GM12865 (cell line): Measurements from ENCODE around the gene WNT3A.

Source experiments
- DNase-seq: peaks from one replicate; pipeline ENCODE4 v3.0.0; 2010; ENCODE audit warnings: low read depth
- H3K4me3 ChIP-seq: 2 replicates; pipeline ENCODE4 v1.5.1; 2011; ENCODE audit warnings: mild to moderate bottlenecking, low read depth, low read length, control low read depth
- TF ChIP-seq, protein P1 (sequence below): IDR thresholded peaks from 2 replicates; pipeline ENCODE4 v1.5.1; 2011; ENCODE audit warnings: low read length, control low read depth, low read depth, inconsistent platforms; ENCODE audit not compliant: insufficient read depth; ENCODE audit errors: missing control alignments

The WNT3A gene

DNA sequence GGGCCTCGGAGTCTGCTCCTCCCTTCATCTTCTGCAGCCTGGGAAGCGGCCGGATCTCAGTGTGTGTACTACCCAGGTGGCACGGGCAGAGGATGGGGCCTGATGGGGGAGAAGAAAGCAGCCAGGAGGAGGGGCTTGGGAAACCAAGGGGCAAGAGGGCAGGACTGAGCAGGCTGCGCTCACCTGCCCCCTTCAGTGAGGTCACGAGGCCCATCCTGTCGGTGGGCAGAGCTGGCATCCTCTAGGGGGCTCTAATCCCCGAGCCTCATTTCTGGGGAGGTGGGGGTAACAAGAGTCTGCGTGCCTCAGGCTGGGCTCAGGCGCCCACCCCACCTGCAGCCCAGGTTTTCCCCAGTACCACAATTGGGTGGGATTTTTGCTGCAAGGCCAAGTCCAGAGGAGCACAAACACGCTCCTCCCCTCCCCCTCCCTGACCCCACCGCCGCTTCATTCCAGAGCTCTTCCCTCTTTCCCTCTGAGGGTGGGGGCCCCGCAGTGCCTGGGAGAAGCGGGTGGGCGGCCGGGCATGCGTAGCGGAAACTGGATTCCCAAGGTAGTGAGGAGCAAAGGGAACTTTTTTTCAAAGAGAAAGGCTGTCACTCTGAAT is 1.8 kb upstream of the WNT3A start:
- no peak overlapping the region for H3K4me3 ChIP-seq
- no peak for DNase-seq

DNA sequence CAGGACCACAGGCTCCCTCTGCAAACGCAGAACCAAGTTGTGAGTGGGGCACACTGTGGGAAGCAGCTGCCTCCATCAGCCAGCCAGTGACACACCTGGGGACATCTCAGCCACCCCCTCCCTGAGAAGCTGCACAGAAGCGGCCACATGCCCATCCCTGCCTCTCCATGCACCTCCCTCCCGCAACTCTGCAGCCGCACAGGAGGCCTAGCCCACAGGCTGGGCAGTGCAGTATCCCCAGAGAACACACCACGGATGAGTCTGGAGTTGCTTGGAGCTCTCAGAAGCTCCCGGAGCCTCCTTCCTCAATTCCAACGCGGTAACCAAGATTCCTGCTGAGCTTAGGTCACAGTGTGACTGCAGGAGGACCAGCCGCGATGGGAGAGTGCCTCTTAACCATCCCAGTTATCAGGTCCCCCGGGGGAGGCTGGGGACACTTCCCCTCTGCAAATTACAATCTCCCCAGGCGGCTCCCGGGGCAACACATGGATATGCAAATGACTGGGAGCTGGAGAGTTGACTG is 1.2 kb upstream of the WNT3A start:
- no peak for DNase-seq
- H3K4me3 ChIP-seq = no peak overlapping the region
- TF ChIP-seq, protein P1, sequence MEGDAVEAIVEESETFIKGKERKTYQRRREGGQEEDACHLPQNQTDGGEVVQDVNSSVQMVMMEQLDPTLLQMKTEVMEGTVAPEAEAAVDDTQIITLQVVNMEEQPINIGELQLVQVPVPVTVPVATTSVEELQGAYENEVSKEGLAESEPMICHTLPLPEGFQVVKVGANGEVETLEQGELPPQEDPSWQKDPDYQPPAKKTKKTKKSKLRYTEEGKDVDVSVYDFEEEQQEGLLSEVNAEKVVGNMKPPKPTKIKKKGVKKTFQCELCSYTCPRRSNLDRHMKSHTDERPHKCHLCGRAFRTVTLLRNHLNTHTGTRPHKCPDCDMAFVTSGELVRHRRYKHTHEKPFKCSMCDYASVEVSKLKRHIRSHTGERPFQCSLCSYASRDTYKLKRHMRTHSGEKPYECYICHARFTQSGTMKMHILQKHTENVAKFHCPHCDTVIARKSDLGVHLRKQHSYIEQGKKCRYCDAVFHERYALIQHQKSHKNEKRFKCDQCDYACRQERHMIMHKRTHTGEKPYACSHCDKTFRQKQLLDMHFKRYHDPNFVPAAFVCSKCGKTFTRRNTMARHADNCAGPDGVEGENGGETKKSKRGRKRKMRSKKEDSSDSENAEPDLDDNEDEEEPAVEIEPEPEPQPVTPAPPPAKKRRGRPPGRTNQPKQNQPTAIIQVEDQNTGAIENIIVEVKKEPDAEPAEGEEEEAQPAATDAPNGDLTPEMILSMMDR = no peak

More for the DNA sequence above, 1.8 kb upstream of the WNT3A start:
- TF ChIP-seq, protein P1 = no peak

DNA sequence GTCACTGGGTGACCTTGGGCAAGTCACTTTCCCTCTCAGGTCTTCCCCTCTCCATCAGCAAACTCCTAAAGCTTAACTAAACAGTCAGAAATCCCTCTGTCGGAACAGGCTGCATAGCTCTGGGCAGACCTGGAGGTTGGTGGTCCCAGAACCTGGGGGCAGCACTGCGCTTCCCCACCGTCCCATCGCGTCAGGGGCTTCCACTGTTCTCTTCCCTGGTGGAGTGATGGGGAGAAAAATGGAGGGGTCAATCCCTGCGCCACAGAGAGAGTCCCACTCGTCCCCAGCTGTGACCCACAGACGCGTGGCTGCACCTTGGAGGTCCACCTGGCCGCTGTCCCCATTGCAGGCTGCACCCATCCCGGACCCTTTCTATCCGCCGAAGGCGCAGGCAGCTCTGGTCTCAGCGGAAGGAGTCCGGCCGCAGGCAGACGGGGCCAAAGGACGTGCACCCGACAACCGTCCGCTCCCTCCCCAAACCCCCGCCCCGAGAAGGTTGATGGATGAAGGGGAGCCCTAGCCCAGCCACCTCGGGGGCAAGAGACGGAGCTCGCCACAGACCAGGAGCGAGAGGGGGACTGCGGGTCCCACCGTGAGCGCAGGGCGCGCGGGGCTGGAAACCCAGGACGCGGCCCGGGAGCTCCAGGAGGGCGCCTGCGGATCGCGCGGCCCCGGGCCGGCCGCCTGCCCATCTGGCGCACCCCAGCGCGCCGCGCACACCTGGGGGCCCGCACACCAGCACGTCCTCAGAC is 588 bp upstream of the WNT3A start:
- no peak for DNase-seq
- TF ChIP-seq, protein P1 = no peak
- H3K4me3 ChIP-seq = no peak overlapping the region

DNA sequence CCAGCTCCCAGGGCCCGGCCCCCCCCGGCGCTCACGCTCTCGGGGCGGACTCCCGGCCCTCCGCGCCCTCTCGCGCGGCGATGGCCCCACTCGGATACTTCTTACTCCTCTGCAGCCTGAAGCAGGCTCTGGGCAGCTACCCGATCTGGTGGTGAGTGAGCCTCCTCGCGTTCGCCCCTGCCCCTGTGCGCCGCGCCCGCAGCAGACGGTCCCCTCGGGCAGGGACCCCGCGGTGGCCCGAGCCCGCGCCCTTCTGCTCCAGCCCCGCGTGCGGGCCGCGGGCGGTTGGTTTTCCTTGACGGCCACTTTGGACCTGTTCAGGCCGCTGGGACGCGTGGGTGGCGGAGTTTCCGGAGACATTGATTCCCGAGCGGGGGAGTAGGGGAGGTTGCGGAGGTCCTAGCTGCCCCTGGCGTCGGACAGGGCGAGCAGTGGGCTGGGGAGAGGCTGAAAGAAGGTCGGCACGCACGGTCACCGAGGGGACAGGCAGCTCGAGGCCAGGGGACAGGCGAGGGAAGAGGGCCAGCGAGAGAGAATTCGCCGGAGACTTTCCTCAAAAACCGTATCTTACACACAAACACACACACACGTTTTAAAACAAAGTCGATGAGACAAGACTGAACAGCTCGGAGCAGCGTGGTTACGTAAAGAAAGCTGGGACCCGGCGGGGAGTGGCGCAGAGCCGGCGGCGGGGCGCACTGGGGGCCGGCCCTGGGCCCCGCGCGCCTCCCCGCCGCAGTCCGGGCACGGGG is 427 bp downstream of the WNT3A start:
- no peak for DNase-seq
- TF ChIP-seq, protein P1 = no peak
- H3K4me3 ChIP-seq = no peak overlapping the region

DNA sequence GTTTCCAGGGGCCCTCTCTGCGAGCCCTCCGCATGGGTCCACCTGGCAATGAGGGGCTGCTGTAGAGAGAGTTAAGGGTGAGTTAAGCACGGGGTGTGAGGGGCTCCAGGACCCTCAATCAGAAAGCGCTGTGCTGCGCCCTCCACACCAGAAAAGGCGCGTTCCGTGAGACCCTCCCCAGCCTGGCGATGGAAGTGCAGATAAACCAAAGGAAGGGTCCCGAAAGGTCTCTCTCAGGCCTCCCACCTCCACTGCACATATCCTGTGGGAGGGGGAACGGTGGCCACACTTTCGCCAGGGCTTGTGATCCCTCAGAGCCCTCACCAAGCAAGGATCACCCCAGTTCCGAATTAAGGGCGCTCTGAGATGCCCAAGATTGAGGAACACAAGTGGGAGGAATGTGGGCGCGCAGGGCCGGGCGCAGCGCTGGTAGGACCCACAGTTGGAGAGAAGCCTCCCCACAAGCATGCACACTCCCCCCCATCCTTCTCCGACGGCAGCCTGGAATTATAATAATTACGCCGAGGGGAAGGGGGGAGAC is 1.1 kb downstream of the WNT3A start:
- no peak overlapping the region for H3K4me3 ChIP-seq
- DNase-seq = no peak
- TF ChIP-seq, protein P1 = no peak

DNA sequence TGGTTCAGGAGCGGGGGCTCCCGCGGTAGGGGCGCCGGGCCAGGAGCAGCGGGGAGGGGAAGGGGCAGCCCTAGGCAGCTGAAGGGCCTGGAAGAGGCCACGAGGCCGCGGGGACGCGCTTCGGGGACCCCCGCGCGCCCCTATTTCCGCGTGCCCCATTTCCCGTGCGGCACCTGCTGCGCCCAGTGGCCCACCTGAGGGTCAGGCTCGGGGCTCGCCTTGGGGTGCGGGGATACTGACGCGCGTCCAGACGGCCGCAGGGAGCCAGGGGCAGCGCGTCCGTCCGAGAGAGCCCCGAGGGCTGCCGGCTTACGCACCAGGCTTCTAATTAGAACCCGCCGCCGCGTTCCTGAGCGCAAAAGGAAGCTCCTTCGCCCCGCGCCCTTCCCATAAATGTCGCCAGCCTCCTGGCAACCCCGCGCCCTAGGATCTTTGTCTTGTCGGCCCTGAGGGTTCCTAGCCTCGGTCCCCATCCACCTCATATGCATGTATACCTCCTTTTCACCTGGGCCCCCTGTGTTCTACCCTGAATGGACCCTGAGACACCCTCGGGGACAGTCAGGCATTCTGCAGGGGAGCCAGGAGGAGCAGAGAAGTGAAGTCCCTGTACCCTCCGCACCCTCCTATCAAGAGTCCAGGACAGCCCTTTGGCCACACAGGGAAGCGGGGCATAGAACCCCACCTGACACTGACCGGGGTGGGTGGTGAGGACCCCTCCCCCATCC is 1.8 kb downstream of the WNT3A start:
- TF ChIP-seq, protein P1 = no peak
- H3K4me3 ChIP-seq = no peak overlapping the region
- DNase-seq = no peak
